ENCODE measurements around the gene KAT2B.

KAT2B gene

GRCh38 chr3:20064796-20065564, 24.7 kb downstream of the KAT2B start:
- no peak overlapping the region for H3K4me3 ChIP-seq (replicated peaks; ENCODE audit: low read depth, low read length)
- DNase-seq (ENCODE audit: extremely low read depth, low read depth): no peak
- no peak for TF ChIP-seq CTCF (IDR thresholded peaks at IDR 0.05; ENCODE audit: low read depth, low read length, missing control alignments)

DNA sequence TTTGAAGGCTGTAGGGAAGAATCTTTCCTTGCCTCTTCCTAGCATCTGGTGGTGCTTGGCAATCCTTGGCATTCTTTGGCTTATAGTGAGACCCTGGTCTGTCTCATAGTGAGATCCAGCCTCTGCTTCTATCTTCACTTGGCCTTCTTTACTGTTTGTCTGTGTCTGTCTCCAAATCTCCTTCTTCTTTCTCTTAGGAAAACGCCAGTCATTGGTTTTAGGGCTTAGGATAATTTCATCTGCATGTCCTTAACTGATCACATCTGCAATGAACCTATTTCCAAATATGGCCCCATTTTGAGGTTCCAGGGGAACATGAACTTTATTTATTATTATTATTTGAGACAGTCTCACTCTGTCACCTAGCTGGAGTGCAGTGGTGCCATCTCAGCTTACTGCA, 25.8 kb downstream of the KAT2B start:
- TF ChIP-seq CTCF (IDR thresholded peaks at IDR 0.05; ENCODE audit: low read depth, low read length, missing control alignments): no peak
- H3K4me3 ChIP-seq (replicated peaks; ENCODE audit: low read depth, low read length): no peak overlapping the region

DNA sequence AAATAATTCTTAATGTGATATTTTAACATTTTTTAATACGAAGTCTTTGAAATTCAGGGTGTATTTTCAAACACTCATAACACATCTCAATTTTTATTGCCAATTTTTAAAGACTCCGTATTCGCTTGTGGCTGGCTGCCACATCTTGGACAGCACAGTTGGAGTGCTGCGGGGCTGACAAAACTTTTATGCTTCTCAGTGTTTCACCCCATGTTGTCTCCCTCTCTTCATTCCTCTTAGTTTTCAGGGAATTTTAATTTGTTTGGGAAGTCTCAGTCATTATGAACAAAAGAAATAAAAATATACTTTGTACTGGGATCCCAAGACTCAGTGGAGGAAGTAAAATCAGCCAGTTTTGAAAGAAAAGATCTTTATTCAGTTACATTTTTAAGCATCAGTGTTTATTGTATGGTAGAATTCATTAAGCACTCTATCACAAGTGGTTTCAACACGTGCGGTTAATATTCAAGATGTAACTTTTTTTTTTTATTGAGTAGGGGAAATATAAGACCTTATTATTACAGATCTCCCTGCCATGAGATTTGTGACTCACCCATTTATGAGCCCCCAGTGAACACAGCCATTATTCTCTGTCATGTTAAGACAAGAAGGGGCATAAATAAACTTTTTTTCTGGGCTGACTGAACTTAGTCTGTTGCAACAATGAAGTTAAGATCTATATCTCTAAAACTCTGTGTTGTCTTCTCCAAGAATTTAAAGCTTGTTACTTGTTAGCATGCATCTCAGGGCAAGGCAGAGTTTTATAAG, 26.8 kb downstream of the KAT2B start:
- TF ChIP-seq CTCF (IDR thresholded peaks at IDR 0.05; ENCODE audit: low read depth, low read length, missing control alignments): no peak
- H3K4me3 ChIP-seq (replicated peaks; ENCODE audit: low read depth, low read length): no peak overlapping the region
- no peak for DNase-seq (ENCODE audit: extremely low read depth, low read depth)

More for the DNA sequence above, 25.8 kb downstream of the KAT2B start:
- DNase-seq (ENCODE audit: extremely low read depth, low read depth): no peak

DNA sequence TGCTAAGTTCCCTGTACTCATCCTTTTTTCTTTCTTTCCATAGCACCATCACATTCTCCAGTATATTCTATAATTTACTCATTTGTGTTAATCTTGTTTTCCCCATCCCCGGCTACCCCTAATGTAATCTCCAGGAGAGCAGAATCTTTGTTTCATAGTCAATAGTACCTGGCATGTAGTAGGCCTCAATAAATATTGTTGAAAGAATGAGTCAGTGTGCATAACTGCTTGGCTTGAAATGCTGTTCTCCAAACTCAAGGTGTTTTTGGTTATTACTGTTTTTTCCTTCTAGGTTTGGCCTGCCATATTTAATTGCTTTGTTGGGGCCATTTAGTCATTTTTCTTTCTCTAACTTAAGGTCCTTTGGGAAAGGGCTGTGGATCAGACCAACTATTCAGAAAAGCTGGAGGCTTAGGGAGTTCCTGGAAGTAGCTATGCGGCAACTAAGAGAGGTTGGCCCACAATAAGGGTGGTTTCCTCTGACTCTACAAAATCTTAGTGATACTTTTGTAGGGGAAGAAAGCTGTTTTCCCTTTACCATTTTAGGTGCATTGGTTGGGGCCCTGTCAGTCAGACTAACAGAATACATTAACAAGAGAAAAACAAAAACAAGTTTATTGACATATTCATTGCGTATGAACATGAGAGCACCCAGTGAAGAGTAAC, 28.4 kb downstream of the KAT2B start:
- no peak for DNase-seq (ENCODE audit: extremely low read depth, low read depth)
- H3K4me3 ChIP-seq (replicated peaks; ENCODE audit: low read depth, low read length): no peak overlapping the region
- no peak for TF ChIP-seq CTCF (IDR thresholded peaks at IDR 0.05; ENCODE audit: low read depth, low read length, missing control alignments)

DNA sequence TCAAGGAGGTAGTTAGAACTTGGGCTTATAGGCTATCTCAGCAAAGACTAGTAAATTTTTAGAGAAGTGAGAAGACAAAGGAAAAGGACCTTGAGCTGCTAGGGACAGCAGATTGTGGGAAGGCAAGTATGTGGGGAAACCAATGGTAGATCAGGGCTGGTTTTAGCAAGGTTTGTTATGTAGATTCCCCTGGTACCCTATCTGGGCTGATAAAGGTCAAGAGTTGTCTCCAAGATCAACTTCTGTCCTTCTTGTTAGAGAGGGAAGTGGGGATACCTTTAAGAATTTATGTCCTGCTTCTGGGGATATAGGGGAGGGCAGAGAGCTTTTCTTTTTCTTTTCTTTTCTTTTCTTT, 28.9 kb downstream of the KAT2B start:
- no peak overlapping the region for H3K4me3 ChIP-seq (replicated peaks; ENCODE audit: low read depth, low read length)
- TF ChIP-seq CTCF (IDR thresholded peaks at IDR 0.05; ENCODE audit: low read depth, low read length, missing control alignments): no peak
- DNase-seq (ENCODE audit: extremely low read depth, low read depth): no peak

GRCh38 chr3:20071175-20071574, 30.9 kb downstream of the KAT2B start:
- DNase-seq (ENCODE audit: extremely low read depth, low read depth): no peak
- TF ChIP-seq CTCF (IDR thresholded peaks at IDR 0.05; ENCODE audit: low read depth, low read length, missing control alignments): no peak

More at GRCh38 chr3:20071175-20071574, 30.9 kb downstream of the KAT2B start:
- H3K4me3 ChIP-seq (replicated peaks; ENCODE audit: low read depth, low read length): no peak overlapping the region

All from HFF-Myc (cell line).